Glutamatergic neuron (in vitro differentiated cells): Measurements from ENCODE around the gene RASAL2. TPM values are rescaled to one million over a fixed set of nuclear protein-coding genes. Genes with fewer than 3 reads are reported as not detected.
"Not testable (repeated sequence)": the region's sequence is repeated elsewhere in the genome, so short reads cannot be mapped to it uniquely, and the experiment has no call there.

ENCODE experiments used
- DNase-seq: peaks from one replicate; pipeline ENCODE4 v3.0.0; 2022
- H3K27ac Mint-ChIP-seq: one replicate; pipeline ENCODE4 v1.8.0; 2020; ENCODE audit warnings: mild to moderate bottlenecking, mixed read lengths, inconsistent platforms; ENCODE audit not compliant: unreplicated experiment
- H3K27me3 Mint-ChIP-seq: one replicate; pipeline ENCODE4 v1.8.0; 2020; ENCODE audit warnings: mild to moderate bottlenecking, moderate library complexity, mixed read lengths, inconsistent platforms; ENCODE audit not compliant: unreplicated experiment
- H3K36me3 Mint-ChIP-seq: one replicate; pipeline ENCODE4 v1.8.0; 2020; ENCODE audit warnings: mild to moderate bottlenecking, mixed read lengths, inconsistent platforms; ENCODE audit not compliant: unreplicated experiment
- H3K4me1 Mint-ChIP-seq: one replicate; pipeline ENCODE4 v1.8.0; 2020; ENCODE audit warnings: mild to moderate bottlenecking, low read depth, mixed read lengths, inconsistent platforms; ENCODE audit not compliant: unreplicated experiment
- H3K4me3 Mint-ChIP-seq: one replicate; pipeline ENCODE4 v1.8.0; 2020; ENCODE audit warnings: mild to moderate bottlenecking, mixed read lengths, inconsistent platforms; ENCODE audit not compliant: unreplicated experiment
- H3K9me3 Mint-ChIP-seq: one replicate; pipeline ENCODE4 v1.8.0; 2020; ENCODE audit warnings: mild to moderate bottlenecking, moderate library complexity, mixed read lengths, inconsistent platforms; ENCODE audit not compliant: unreplicated experiment
- CTCF ChIP-seq: fragments of 200-600 bp; sonication (generic); IDR thresholded peaks from one replicate; pipeline ENCODE4 v1.5.0; 2021; ENCODE audit not compliant: partially characterized antibody, unreplicated experiment
- total RNA-seq: library from RNA; stranded (reverse); fragmentation: NEBNext Ultra II Directional; extraction: Animal tissue kit (Norgen Biotek cat#: 25700); gene quantifications from one replicate; pipeline ENCODE4 v1.2.1, GENCODE V29; 2021; ENCODE audit not compliant: unreplicated experiment

The RASAL2 gene
- total RNA-seq, 1 donor from 2014 or later = 12.4 TPM

- no peaks in the 10 kb centered on the region for H3K27me3 Mint-ChIP-seq
- H3K36me3 Mint-ChIP-seq = no peaks in the 10 kb centered on the region
- DNase-seq = no peak
- no peak overlapping the region for H3K27ac Mint-ChIP-seq
- no peak for TF ChIP-seq CTCF
- no peaks in the 10 kb centered on the region for H3K9me3 Mint-ChIP-seq
- H3K4me3 Mint-ChIP-seq = no peak overlapping the region
- H3K4me1 Mint-ChIP-seq = no peaks in the 10 kb centered on the region
Measured at GRCh38 chr1:178241057-178241456, 147.2 kb downstream of the RASAL2 start.

- no peak overlapping the region for H3K27ac Mint-ChIP-seq
- H3K36me3 Mint-ChIP-seq = peaks cover under 1% of the 10 kb centered on the region
- H3K27me3 Mint-ChIP-seq = no peaks in the 10 kb centered on the region
- H3K4me3 Mint-ChIP-seq = no peak overlapping the region
- no peak for DNase-seq
- H3K9me3 Mint-ChIP-seq = no peaks in the 10 kb centered on the region
- peak; percentile 57 for TF ChIP-seq CTCF
- no peaks in the 10 kb centered on the region for H3K4me1 Mint-ChIP-seq
Measured at GRCh38 chr1:178241837-178242236, 147.9 kb downstream of the RASAL2 start.

- peaks cover 8% of the 10 kb centered on the region for H3K9me3 Mint-ChIP-seq
- no peak overlapping the region for H3K4me3 Mint-ChIP-seq
- no peak overlapping the region for H3K27ac Mint-ChIP-seq
- TF ChIP-seq CTCF = no peak
- H3K27me3 Mint-ChIP-seq = peaks cover 2% of the 10 kb centered on the region
- no peaks in the 10 kb centered on the region for H3K4me1 Mint-ChIP-seq
- H3K36me3 Mint-ChIP-seq = peaks cover 11% of the 10 kb centered on the region
- DNase-seq = no peak
Measured at GRCh38 chr1:178243119-178243518, 149.2 kb downstream of the RASAL2 start.

- no peak for DNase-seq
- Mint-ChIP-seq H3K27me3 (peaks cover 2% of the 10 kb centered on the region), H3K4me3 (no peak overlapping the region), H3K36me3 (peaks cover 12% of the 10 kb centered on the region), H3K9me3 (peaks cover 8% of the 10 kb centered on the region), H3K4me1 (no peaks in the 10 kb centered on the region), H3K27ac (no peak overlapping the region)
- no peak for TF ChIP-seq CTCF
Measured at GRCh38 chr1:178243890-178244289, 150.0 kb downstream of the RASAL2 start.

GRCh38 chr1:178248284-178248683 is 154.4 kb downstream of the RASAL2 start:
- H3K27ac Mint-ChIP-seq, H3K4me3 Mint-ChIP-seq, H3K9me3 Mint-ChIP-seq, DNase-seq, H3K27me3 Mint-ChIP-seq, H3K4me1 Mint-ChIP-seq: not testable (repeated sequence)
- peaks cover 17% of the 10 kb centered on the region for H3K36me3 Mint-ChIP-seq

GRCh38 chr1:178253581-178253980 is 159.7 kb downstream of the RASAL2 start:
- H3K27ac Mint-ChIP-seq, H3K27me3 Mint-ChIP-seq, H3K36me3 Mint-ChIP-seq, H3K4me3 Mint-ChIP-seq, H3K9me3 Mint-ChIP-seq, DNase-seq, H3K4me1 Mint-ChIP-seq: not testable (repeated sequence)
